H1 (cell line): ENCODE data around the gene KHSRP. TPM values are rescaled to one million over a fixed set of nuclear protein-coding genes. Genes with fewer than 3 reads are reported as not detected.

Source experiments
- CTCF ChIA-PET: fragments of 300-600 bp; sonication (Branson Sonifier 250); formaldehyde crosslinking; loops from one replicate; lab custom pipeline; 2021; ENCODE audit not compliant: partially characterized antibody; lab: Charles Lee
- POLR2A ChIA-PET: fragments of 300-600 bp; sonication (Branson Sonifier 250); formaldehyde crosslinking; loops from one replicate; lab custom pipeline; 2021; ENCODE audit warnings: inconsistent platforms; ENCODE audit not compliant: partially characterized antibody; lab: Charles Lee
- DNase-seq, 2 experiments: peaks; one replicate each; pipeline versions ENCODE4 v3.0.0 to v3.0.0-alpha.2; 2010 to 2022; ENCODE audit warnings: low spot score in 2 of 2, low read depth in 1 of 2, mixed read lengths in 1 of 2
- FAIRE-seq: peaks from 2 replicates; lab custom pipeline; 2011; peaks lifted over from hg19 to GRCh38; lab: Jason Lieb, UNC
- H2AFZ ChIP-seq: 2 replicates; pipeline ENCODE4 v1.8.1; 2012; ENCODE audit warnings: low read length, inconsistent platforms
- H2AK5ac ChIP-seq: 2 replicates; pipeline ENCODE4 v1.6.1; 2013; ENCODE audit warnings: low read depth, low read length
- H2BK120ac ChIP-seq: replicated peaks from 2 replicates; pipeline ENCODE3; 2013; ENCODE audit warnings: low read depth, low read length, inconsistent platforms
- H2BK12ac ChIP-seq: 2 replicates; pipeline ENCODE4 v1.6.1; 2013; ENCODE audit warnings: low read depth, low read length
- H2BK15ac ChIP-seq: 2 replicates; pipeline ENCODE4 v1.6.1; 2013; ENCODE audit warnings: low read length
- H2BK20ac ChIP-seq: 2 replicates; pipeline ENCODE4 v1.6.1; 2013; ENCODE audit warnings: low read length
- H2BK5ac ChIP-seq: 2 replicates; pipeline ENCODE4 v1.6.1; 2013; ENCODE audit warnings: low read depth, low read length
- H3K14ac ChIP-seq: 2 replicates; pipeline ENCODE4 v1.6.1; 2013; ENCODE audit warnings: inconsistent platforms; ENCODE audit not compliant: insufficient read length
- H3K18ac ChIP-seq: 2 replicates; pipeline ENCODE4 v1.6.1; 2013; ENCODE audit warnings: low read length; ENCODE audit errors: extremely low read depth
- H3K23ac ChIP-seq: 2 replicates; pipeline ENCODE4 v1.6.1; 2013; ENCODE audit warnings: inconsistent platforms; ENCODE audit not compliant: insufficient read length
- H3K23me2 ChIP-seq: 2 replicates; pipeline ENCODE4 v1.6.1; 2013; ENCODE audit warnings: low read depth, low read length
- H3K27ac ChIP-seq: 2 replicates; pipeline ENCODE4 v1.6.1; 2011; ENCODE audit warnings: low read depth, low read length, inconsistent platforms
- H3K27me3 ChIP-seq, 4 experiments: replicated peaks in 1 of 4; 1 replicate in 1 of 4; 2 replicates in 3 of 4; pipeline versions ENCODE4 v1.6.1 to v1.8.1; 2011 to 2013; ENCODE audit warnings: low read length in 3 of 4, mild to moderate bottlenecking in 3 of 4, inconsistent platforms in 2 of 4, mixed read lengths in 2 of 4, moderate library complexity in 1 of 4; ENCODE audit not compliant: control insufficient read depth in 3 of 4, insufficient read depth in 3 of 4; ENCODE audit errors: extremely low read depth in 1 of 4
- H3K36me3 ChIP-seq, 4 experiments: 2 replicates each; pipeline versions ENCODE4 v1.6.1 to v1.8.1; 2011 to 2013; ENCODE audit warnings: mild to moderate bottlenecking in 4 of 4, low read length in 3 of 4, moderate library complexity in 2 of 4, control low read depth in 1 of 4, inconsistent platforms in 1 of 4; ENCODE audit not compliant: insufficient read depth in 4 of 4, control insufficient read depth in 2 of 4
- H3K4ac ChIP-seq: replicated peaks from 2 replicates; pipeline ENCODE3; 2013; ENCODE audit warnings: low read length, low read depth, mixed read lengths, inconsistent platforms; ENCODE audit not compliant: insufficient read length
- H3K4me1 ChIP-seq, 4 experiments: replicated peaks in 1 of 4; 1 replicate in 1 of 4; 2 replicates in 3 of 4; pipeline versions ENCODE4 v1.6.1 to v1.8.1; 2011 to 2013; ENCODE audit warnings: low read length in 3 of 4, inconsistent platforms in 2 of 4, mixed read lengths in 1 of 4; ENCODE audit not compliant: insufficient read depth in 4 of 4, control insufficient read depth in 3 of 4
- H3K4me2 ChIP-seq, 2 experiments: 2 replicates each; pipeline versions ENCODE4 v1.6.1 to v1.8.1; 2011 to 2013; ENCODE audit warnings: low read depth in 2 of 2, low read length in 2 of 2, control low read depth in 1 of 2, inconsistent platforms in 1 of 2, mild to moderate bottlenecking in 1 of 2; ENCODE audit not compliant: insufficient read depth in 1 of 2
- H3K4me3 ChIP-seq, 4 experiments: fragments of 200-600, 300-600 bp in 1 of 4; sonication (generic), shearing (Covaris generic), sonication (Bioruptor Twin) in 1 of 4; 2 replicates each; pipeline versions ENCODE4 v1.5.1 to v1.8.1; 2011 to 2016; ENCODE audit warnings: low read length in 4 of 4, low read depth in 3 of 4, control low read depth in 2 of 4, inconsistent platforms in 2 of 4, mild to moderate bottlenecking in 2 of 4, mixed read lengths in 1 of 4, moderate library complexity in 1 of 4; ENCODE audit not compliant: insufficient read depth in 2 of 4; ENCODE audit errors: extremely low read depth in 1 of 4
- H3K56ac ChIP-seq: replicated peaks from 2 replicates; pipeline ENCODE3; 2013; ENCODE audit warnings: low read depth, mild to moderate bottlenecking, mixed read lengths, low read length, inconsistent platforms; ENCODE audit not compliant: insufficient read length
- H3K79me1 ChIP-seq: 2 replicates; pipeline ENCODE4 v1.6.1; 2013; ENCODE audit warnings: low read depth, low read length, control low read depth
- H3K79me2 ChIP-seq, 2 experiments: 2 replicates each; pipeline versions ENCODE4 v1.6.1 to v1.8.1; 2012 to 2013; ENCODE audit warnings: low read length in 2 of 2, mild to moderate bottlenecking in 2 of 2, inconsistent platforms in 1 of 2; ENCODE audit not compliant: insufficient read depth in 2 of 2, control insufficient read depth in 1 of 2
- H3K9ac ChIP-seq, 4 experiments: replicated peaks in 1 of 4; 1 replicate in 1 of 4; 2 replicates in 3 of 4; pipeline versions ENCODE4 v1.6.1 to v1.8.1; 2011 to 2013; ENCODE audit warnings: low read depth in 3 of 4, low read length in 3 of 4, control low read depth in 2 of 4, mild to moderate bottlenecking in 2 of 4, moderate library complexity in 2 of 4, inconsistent platforms in 1 of 4; ENCODE audit errors: extremely low read depth in 1 of 4
- H3K9me3 ChIP-seq, 2 experiments: 2 replicates each; pipeline versions ENCODE4 v1.6.1 to v1.8.1; 2012 to 2013; ENCODE audit warnings: mild to moderate bottlenecking in 2 of 2, moderate library complexity in 2 of 2, control low read depth in 1 of 2, inconsistent platforms in 1 of 2, low read depth in 1 of 2, low read length in 1 of 2, mixed read lengths in 1 of 2; ENCODE audit not compliant: insufficient read depth in 2 of 2
- H4K20me1 ChIP-seq, 2 experiments: replicated peaks in 1 of 2; 2 replicates each; pipeline versions ENCODE3 to v1.8.1; 2011 to 2013; ENCODE audit warnings: inconsistent platforms in 2 of 2, low read length in 2 of 2, mild to moderate bottlenecking in 1 of 2; ENCODE audit not compliant: insufficient read depth in 2 of 2, control insufficient read depth in 1 of 2
- H4K5ac ChIP-seq: 2 replicates; pipeline ENCODE4 v1.6.1; 2013; ENCODE audit warnings: low read length, low read depth, mixed read lengths, inconsistent platforms; ENCODE audit not compliant: insufficient read length
- H4K8ac ChIP-seq: 2 replicates; pipeline ENCODE4 v1.8.0; 2013; ENCODE audit warnings: mild to moderate bottlenecking, moderate library complexity, low read length, inconsistent platforms; ENCODE audit not compliant: insufficient read depth; ENCODE audit errors: extremely low read depth
- H4K91ac ChIP-seq: replicated peaks from 2 replicates; pipeline ENCODE3; 2013; ENCODE audit warnings: low read length, mixed read lengths, inconsistent platforms; ENCODE audit not compliant: insufficient read length
- BCL11A ChIP-seq, 2 experiments: IDR thresholded peaks; one replicate each; pipeline ENCODE4 v1.6.1; 2011; ENCODE audit warnings: low read depth in 2 of 2, low read length in 2 of 2, mild to moderate bottlenecking in 2 of 2
- MAX ChIP-seq: IDR thresholded peaks from 2 replicates; pipeline ENCODE4 v1.6.1; 2012; ENCODE audit warnings: inconsistent platforms
- NANOG ChIP-seq: IDR thresholded peaks from 2 replicates; pipeline ENCODE4 v1.6.1; 2011; ENCODE audit warnings: low read length, low read depth, mild to moderate bottlenecking, inconsistent platforms; ENCODE audit not compliant: insufficient read depth, poor library complexity, severe bottlenecking
- SIX5 ChIP-seq: IDR thresholded peaks from 2 replicates; pipeline ENCODE4 v1.6.1; 2011; ENCODE audit warnings: mild to moderate bottlenecking, low read depth, low read length
- WGBS, 2 experiments: shearing (Covaris generic) in 1 of 2; methylation state at CpG; one replicate each; pipeline versions ENCODE4 v1.1.6 to v1.1.7; 2013 to 2015; ENCODE audit warnings: low lambda C conversion rate in 2 of 2, mixed read lengths in 2 of 2, inconsistent platforms in 1 of 2, low coverage in 1 of 2, missing lambda C conversion rate in 1 of 2; ENCODE audit not compliant: insufficient replicate concordance in 2 of 2, insufficient coverage in 1 of 2, insufficient read length in 1 of 2; ENCODE audit errors: extremely low coverage in 1 of 2, missing lambda C conversion rate in 1 of 2; 5-methylcytosine and 5-hydroxymethylcytosine counted together
- polyA plus RNA-seq, 7 experiments: library from polyadenylated mRNA; depleted of rRNA in 3 of 7; stranded (reverse) in 5 of 7; unstranded in 2 of 7; fragments of >200 nt in 5 of 7; fragments of 200-250 nt in 2 of 7; gene quantifications; 1 replicate in 5 of 7; 2 replicates in 1 of 7; 4 replicates in 1 of 7; pipeline versions ENCODE4 v1.2.1 to v1.2.3, GENCODE V29; 2011 to 2013; ENCODE audit warnings: missing spikeins in 2 of 7, mixed read lengths in 2 of 7
- total RNA-seq: library from RNA; stranded (reverse); fragmentation: NEBNext Ultra II Directional; extraction: Animal tissue kit (Norgen Biotek cat#: 25700); gene quantifications from 2 replicates; pipeline ENCODE4 v1.2.1, GENCODE V29; 2021

The KHSRP gene
- total and polyA plus RNA-seq, 2 of the 8 experiments (the other 6 are each of a cell fraction or from before 2014, with no cell fraction given), result 143 to 573 TPM

- no peaks in the 10 kb centered on the region for H3K79me1 ChIP-seq
- peaks cover 0 to 9% (median 0%) of the 10 kb centered on the region in 4 experiments; a peak in 5 of 7 replicates for H3K4me1 ChIP-seq
- TF ChIP-seq SIX5 (no peak), NANOG (no peak), MAX (no peak), BCL11A (IDR thresholded peaks at IDR 0.05; ENCODE audit: low read depth in 2 of 2, low read length in 2 of 2) (no peak)
- TF ChIP-seq, all 59 proteins: peak for 0
- POLR2A ChIA-PET, result interaction anchor here (1.4 kb wide), 1 partner anchor 18 kb away, joined by 5 read pairs; no protein-coding TSS in a partner anchor
- Histone ChIP-seq H3K18ac (no peak overlapping the region), H3K14ac (no peak overlapping the region), H4K20me1 (no peaks in the 10 kb centered on the region), H2AFZ (no peak overlapping the region), H2BK5ac (no peak overlapping the region), H3K9me3 (peaks cover 0 to 8% of the 10 kb centered on the region in 2 experiments; a peak in 1 of 4 replicates), H4K91ac (no peak overlapping the region), H3K79me2 (no peaks in the 10 kb centered on the region), H3K23me2 (peaks cover 2% of the 10 kb centered on the region; the same call in 1 of the 2 replicates), H3K27me3 (no peaks in the 10 kb centered on the region), H3K27ac (no peak overlapping the region), H3K4me2 (no peak overlapping the region), H2BK20ac (no peak overlapping the region), H3K4me3 (no peak overlapping the region), H3K9ac (no peak overlapping the region), H2BK15ac (no peak overlapping the region), H3K36me3 (peaks cover 5 to 30% (median 10%) of the 10 kb centered on the region in 4 experiments; a peak in 7 of 8 replicates), H2AK5ac (no peak overlapping the region), H4K8ac (no peak overlapping the region), H3K4ac (no peak overlapping the region), H3K56ac (no peak overlapping the region), H2BK120ac (no peak overlapping the region), H3K23ac (no peak overlapping the region), H2BK12ac (no peak overlapping the region), H4K5ac (no peak overlapping the region)
- FAIRE-seq (no peak), DNase-seq (no peak)
- 92% methylated on average over 11 of the region's 11 CpGs; no CpG with 5 or more reads in 1 of the 2 experiments for whole genome bisulfite sequencing, 2 experiments
- CTCF ChIA-PET, result interaction anchor here (0.9 to 1.1 kb wide), 2 partner anchors 36 to 235 kb away, joined by 3 read pairs; no protein-coding TSS in a partner anchor
These were observed 29.4 kb upstream of the KHSRP start for GRCh38 chr19:6453951-6454565.
